GM21723 (cell line): Measurements from ENCODE around the gene CASP1.

Experiments
- ATAC-seq: cut with Tn5 transposase; IDR thresholded peaks from one replicate; pipeline ENCODE4 v1.9.1; 2021; ENCODE audit warnings: mild to moderate bottlenecking, moderate library complexity; ENCODE audit not compliant: unreplicated experiment

CASP1 gene

DNA sequence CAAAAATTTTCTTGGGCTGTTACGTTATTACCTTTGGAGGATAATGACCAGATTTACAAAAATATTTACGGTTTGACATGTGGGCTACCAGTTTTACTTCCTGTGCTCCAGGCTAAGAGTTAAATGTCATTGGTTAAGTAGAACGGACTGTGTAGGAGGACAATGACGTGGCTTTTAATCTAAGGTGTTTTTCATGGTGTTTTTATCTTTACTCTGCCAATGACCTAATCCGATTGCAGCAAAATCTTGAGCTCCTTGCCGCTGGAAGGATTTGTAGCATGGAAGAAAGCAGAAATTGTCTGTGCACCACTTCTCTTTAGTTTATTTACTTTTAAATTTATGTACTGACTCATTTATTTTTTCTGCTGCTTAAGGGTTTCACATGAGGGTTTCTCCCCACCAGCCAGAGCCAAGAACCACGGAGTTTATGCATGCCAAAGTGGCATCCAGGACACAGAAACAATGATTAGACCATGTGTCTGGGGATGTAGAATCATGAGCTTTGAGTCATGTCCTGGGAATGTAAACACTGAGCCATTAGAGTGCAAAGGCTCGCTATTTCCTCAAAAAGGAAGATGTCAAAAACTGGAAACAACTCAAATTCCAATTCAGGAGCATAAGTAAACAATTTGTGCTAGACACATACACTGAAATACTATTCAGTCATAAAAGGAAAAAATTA is 12.1 kb upstream of the CASP1 start:
- no peak for ATAC-seq

DNA sequence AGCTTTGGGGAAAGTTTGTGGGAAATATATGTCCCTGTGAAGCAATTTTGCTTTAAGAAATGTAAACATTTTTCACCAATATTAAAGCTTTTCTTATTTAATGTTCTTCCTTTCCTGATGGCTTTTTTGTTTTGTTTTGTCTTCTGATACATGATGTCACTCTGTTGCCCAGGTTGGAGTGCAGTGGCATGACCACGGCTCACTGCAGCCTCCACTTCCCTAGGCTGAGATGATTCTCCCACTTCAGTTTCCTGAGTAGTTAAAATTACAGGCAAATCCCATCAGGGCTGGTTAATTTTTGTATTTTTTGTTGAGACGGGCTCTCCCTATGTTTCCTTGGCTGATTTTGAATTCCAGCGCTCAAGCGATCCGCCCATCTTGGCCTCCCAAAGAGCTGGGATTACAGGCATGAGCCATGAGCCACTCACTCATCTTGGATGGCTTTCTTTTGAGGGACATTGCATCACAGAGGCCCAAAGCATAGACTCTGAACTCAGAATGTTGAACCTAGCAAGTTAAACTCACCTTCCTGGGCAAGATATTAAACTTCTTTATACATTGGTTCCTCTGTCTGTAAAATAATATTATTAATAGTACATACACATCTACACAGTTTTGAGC is 10.8 kb upstream of the CASP1 start:
- no peak for ATAC-seq

DNA sequence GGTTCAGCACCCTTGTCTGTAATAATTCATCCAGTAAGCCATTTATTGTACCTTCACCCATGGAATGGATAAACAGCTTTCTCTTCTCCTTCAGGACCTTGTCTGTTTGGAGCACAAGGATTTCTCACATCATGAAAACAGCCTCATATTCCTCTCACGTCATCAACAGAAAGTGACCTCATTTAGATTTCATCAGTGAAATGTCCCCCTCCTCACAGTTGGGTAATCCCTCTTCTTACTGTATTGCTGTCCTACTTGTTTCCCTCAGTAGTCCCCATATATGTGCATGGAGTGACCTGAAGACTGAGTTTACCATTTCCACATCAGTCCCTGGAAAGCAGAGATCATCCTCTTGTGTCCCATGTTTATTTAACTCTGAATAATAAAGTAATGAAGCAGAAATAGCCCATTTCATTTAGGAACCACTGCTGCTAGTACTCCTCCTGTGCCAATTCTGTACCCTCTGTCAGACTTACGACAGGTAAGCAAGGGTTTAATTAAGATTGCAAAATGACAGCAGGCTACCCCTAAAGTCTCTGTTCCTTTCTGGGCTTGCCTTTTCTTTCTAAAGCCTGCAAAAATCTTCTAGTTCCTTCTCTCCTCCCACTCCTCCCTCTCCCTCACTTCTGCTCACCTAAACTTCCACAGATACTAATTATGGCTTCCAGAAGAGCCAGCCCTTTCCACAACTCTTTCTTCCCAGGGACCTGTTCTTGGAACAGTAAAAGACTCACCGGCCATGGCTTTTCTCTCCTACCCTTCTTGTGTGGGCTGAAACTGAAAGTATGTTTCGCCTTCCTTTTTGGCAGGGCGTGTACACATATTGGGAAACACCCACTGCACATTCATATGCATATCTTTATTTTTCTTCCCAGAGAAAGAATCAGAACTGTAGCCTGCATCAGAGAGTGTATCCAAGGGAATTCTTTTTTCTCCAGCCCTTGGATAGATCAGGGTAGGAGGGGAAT is 9.9 kb upstream of the CASP1 start, which contains the start of gene CARD16:
Gene CARD16 (minus strand): TSS at position 779 of the 968 bp plus-strand sequence. CDS start 38 bp downstream, at position 741.
- ATAC-seq: peak; percentile 100

DNA sequence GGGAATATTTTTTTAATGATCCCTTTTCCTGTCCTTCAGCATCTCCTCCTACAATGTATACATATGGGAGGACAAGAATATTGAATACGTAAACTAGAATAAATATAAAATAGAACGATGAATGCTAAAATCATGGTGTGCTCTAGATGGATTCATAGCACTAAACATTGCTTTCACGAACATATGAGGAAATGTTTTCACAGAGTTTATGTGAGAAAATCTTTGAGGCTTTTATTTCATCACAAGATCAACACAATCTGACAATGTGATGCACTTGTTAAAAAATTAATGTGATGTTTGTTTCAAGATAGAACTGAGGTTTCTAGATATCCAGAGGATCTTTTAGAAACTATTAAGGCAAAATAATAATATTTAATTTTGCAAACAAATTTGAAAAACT is 7.2 kb upstream of the CASP1 start:
- ATAC-seq: no peak

DNA sequence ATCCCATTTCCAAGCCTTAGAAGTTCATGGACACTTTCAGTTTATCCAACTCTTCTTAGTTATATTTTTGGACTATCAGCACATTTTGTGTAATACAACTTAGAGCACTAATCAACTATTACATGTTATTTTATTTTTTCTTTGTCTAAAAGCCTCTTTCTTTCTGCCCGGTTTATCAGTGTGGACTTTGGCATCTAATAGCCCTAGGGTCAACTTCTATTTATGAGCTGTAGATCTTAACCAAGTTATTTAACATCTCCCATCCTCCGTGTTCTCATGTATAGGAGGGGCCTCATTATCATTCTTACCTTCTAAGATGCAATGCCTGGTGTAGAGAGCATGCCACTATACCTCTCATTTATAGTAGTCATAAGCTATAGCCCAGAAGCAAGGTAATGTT is 5.8 kb upstream of the CASP1 start:
- no peak for ATAC-seq

DNA sequence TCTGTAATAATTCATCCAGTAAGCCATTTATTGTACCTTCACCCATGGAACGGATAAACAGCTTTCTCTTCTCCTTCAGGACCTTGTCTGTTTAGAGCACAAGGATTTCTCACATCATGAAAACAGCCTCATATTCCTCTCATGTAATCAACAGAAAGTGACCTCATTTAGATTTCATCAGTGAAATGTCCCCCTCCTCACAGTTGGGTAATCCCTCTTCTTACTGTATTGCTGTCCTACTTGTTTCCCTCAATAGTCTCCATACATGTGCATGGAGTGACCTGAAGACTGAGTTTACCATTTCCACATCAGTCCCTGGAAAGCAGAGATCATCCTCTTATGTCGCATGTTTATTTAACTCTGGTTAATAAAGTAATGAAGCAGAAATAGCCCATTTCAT is 556 bp downstream of the CASP1 start:
- ATAC-seq: peak; percentile 4

DNA sequence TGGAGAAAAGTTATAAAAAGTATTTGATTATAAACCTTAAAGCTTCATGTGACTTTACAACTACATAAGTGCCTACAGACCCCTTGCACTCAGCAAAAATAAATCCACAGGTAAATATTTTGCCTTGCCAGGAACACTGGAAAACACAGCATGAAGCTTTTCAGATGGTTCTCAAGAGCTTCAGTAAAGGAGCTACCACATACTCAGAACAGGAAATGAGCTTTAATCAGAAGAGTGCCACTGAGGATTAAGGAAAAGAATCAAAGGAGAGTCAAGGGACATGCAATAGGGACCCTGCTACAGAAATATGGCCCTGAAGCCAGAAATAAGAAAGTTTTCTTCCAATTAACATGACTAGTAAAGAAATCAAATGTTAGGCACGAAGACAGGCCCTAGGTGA is 1.2 kb downstream of the CASP1 start:
- ATAC-seq: no peak

DNA sequence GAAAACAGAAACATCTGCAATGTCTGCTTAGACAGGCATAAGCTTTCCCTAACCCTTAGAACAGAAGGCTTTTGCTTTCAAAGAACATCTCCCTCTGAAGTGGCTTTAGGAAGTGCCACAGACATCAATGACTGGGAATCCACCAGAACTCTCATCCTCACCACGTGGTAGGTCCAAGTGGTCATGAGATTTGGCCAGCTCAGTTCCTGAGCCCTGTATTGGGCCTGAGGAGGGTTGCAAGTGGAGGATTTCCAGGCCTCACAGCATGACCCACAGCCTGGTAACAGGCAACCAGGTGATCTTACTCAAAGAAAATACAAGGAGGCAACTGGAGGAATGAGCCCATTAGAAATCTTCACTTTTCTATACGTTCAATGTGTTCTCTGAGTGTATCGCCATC is 1.6 kb downstream of the CASP1 start:
- ATAC-seq: no peak

DNA sequence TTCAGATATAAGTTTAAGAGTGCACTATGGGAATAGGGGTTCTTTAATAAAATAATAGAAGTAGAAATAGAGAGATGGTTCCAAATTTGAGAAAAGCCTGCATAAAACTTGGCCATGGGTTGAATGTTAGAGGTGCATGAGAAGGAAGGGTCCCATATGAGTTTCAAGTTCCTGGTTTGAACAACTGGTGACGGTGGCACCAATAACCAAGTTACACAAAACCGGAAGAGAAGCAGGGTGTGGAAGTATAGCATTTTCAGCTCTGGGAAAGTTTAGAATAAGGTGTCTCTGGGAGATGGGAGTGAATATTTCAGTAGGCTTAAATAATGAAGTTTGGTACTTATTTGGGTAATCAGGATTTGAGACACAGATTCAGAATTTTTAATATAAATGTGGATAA is 2.4 kb downstream of the CASP1 start:
- no peak for ATAC-seq

DNA sequence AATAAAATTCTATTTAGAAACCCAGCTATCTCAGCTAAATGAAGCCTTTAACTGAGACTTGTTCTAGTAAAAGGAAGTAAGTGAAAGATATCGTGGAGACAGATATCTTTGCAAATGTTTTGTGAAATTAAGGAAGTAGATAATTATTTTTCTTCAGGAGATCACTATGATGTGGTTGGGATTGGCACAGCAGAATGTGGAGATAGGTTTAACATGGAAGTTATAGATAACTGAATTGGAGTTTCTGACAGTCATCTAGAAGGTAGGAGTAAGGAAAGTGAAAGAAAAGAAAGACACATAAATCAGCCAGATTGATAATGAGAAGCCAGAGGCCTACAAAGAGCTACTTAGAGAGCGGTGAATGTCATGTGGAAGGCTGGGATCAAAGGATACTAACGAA is 7.3 kb downstream of the CASP1 start:
- ATAC-seq: no peak

DNA sequence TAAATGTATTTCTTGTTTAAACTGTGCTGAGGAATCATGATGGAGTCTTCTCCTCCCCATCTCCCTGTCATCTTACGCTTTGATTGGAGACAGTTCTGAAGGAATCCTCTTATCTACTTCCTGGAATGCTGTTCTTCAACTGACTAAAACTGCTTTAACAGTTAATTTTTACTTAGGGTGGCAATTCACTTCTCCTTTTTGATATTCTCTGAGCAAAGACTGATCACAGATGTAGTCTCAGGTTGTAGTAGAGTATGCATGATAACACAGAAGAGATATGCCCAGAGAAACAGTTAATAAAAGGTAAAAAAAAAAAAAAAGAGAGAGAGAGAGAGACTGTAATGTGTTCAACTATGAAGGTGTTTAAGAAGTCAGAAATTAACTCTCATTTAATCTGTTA is 10.6 kb downstream of the CASP1 start:
- ATAC-seq: no peak

DNA sequence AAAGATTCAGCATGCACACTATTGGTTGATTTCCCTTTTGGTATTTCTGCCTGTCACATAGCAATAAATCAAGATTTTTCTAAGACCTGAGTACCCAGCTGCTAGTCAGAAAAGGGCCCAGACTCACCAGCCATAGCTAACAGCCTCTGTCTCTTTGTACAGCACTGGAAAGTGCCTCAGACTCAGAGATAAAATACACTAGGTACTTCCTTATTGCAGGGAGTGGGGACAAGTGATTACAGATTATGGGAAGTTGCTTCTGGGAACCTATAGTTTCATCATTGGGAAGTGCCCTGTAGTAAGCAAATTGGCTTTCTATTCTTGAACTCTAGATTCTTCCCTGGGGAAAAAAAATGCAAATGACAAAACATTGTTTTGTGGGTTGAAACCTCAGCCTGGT is 11.9 kb downstream of the CASP1 start, which contains the start of gene CASP5:
Gene CASP5 (minus strand): TSS at position 166 of the 400 bp plus-strand sequence. CDS start 32 bp downstream, at position 134.
- no peak for ATAC-seq

DNA sequence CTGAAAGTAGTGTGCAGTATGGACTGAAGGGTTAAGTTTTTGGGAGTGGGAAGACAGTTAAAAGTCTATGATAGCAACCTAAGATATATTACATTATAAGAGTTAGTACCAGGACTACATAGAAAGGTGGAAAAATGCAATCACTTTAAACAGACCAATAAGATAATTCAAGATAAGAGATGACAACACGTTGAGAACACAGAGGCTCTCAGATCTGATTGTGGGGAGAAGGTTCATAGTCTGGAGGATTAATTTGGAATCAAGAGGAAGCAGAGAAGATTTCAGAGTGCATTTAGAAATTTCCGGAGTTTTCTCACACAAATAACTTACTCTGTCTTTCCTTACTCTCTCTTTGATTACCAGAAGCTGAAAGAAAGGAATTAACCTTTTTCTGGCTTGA is 12.4 kb downstream of the CASP1 start:
- no peak for ATAC-seq

DNA sequence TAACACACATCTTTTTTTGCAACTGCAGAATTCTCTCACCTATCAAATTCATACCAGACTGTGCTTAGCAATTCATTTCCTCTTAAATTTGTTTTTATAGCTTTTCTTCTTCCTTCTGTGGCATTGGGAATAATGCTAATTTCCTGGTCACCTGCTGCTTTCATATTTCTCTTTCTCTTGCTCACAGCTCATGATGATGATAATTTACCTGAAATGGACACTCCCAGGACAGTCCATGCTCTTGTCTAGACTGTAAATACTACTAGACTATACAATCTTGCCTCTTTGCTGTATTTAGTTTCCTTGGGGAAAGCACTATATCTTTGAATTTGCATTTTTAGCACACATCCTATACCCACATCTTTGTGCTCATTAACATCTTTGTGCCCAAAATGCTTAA is 27.5 kb downstream of the CASP1 start:
- no peak for ATAC-seq

DNA sequence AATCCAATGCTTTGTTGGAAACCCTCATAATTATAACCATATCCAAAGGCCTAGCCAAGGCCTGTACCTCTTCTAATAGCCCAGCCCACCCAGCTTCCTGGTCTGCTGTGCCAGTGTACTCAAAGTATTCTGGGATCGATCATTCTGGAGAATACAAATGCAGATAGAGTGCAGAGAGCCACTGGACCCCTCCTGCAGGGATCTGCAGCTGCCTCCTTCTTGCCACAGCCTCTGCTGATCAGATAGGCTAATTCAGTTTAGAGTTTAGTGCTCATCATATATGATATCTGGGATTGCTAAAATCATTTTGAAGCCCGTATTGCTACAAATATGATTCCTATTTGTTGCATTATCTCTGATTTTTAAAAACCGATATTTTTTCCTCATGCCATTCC is 29.5 kb downstream of the CASP1 start:
- ATAC-seq: no peak

DNA sequence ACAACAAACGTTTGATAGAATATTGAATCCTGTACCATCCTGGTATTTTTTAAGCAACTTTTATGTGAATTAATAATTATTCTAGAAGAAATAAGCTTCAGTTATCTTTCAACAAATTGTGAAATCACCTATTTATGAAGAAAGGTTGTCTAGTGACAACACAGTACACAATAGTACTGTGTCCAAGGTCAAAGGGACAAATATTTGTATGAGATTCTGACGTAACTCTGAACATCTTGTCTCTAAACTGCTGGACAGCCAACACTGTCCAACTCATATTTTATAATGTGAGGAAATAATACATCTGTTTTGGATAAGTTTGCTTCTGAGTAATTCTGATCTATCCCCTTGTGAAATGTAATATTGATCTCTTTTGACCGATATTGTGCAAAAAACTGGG is 30.9 kb downstream of the CASP1 start:
- ATAC-seq: no peak

DNA sequence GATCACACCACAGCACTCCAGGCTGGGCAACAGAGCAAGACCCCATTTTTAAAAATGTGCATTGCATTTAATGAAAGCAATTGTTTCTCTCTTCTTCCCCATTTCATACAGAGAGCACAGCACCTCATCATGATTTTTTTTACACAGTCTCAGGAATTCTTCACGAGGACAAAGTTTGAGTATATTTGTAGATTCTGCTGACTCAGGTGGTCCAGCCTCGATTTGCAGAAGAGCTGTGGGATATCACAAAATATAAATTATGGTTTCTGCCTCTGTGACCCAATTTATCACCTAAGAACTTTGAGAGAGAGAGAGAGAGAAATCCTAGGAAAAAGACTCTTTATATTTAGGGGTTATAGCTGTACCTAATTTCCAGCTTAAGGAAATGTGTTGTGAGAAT is 31.8 kb downstream of the CASP1 start:
- ATAC-seq: no peak

DNA sequence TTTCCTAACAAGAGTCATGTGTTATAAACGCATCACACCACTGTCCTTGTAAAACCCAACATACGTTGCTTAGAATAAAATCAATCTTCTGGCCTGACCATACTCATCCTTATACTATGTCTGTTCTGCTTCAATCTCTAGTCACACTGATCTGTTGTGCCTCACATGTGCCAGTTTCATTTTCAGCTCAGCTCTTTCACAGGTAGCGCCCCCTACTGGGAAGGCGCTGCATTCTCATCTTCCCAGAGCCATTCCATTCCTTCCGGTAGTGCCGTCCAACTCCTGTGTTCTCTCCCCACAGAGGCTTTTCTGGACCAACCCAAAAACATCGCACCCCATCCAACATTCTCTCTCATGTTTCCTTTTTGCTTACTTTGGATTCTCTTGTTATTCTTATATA is 34.1 kb downstream of the CASP1 start:
- ATAC-seq: peak; percentile 92

DNA sequence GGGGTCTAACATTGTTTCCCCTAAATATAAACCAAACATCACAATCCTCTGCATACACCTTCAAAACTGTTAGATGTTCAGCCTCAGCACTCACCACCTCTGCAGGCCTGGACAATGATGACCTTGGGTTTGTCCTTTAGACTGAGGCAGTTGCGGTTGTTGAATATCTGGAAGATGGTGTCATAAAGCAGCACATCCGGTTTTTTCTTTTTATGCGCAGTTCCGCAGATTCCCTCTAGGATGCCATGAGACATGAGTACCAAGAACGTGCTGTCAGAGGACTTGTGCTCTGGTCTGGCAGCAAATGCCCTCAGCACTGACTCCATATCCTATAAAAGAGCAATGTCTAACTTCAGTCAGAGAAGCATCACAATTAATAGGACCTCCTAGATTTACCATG is 34.8 kb downstream of the CASP1 start:
- ATAC-seq: no peak

DNA sequence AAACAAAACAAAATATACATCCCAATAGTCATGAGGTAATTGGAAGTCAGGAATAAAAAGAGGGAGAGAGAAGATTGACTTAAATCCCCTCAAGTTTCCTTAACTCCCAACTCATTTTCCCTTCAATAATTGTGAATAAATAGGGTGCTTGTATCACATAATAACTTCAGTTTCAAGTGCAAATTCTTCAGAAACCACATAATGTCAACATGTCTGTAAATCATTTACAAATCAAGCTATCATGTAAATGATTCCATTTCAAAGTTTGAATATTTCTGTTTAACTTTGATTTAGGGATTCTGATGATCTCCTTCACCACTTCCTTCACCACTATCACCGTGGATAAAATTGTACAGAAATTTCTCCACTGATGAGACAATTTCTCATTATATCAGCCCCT is 35.2 kb downstream of the CASP1 start:
- no peak for ATAC-seq

DNA sequence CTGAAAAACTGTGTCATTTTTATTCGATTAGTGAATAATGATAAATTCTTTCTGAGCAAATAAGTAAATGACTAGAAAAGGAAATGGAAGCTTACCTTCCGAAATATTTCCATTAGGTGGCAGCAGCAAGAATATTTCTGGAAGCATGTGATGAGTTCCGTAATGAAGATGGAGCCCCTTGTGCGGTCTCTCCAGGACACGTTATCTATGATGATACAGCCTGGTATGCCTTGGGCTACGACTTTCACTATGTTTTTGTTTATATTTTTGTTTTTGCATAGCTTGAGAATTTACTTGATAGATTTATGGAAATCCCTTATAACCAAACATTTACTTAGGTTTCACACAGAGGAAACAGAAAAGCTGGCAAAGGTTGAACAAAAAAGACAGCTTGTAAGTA is 37.7 kb downstream of the CASP1 start:
- ATAC-seq: no peak

DNA sequence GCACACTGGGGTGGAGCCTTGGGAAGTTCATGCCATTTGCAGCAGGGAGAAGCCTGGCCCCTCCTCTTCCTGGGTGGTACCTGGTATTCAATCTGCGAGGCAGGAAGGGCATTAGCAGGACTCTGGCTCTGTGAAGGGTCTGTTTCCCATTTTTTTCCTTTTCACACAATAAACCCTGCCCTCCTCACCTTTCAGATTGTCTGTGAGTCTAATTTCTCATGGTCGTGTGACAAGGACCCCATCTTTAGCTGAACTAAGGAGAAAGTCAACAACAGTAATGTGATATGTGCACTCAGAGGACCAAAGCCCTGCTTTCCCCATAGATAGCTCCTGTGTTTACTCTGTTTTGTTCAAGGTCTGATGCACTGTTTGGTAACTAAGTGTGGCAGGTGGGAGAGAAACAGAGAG is 39.9 kb downstream of the CASP1 start:
- no peak for ATAC-seq
